B cell (primary cell): Measurements from ENCODE around the gene MON2. TPM values are rescaled to one million over a fixed set of nuclear protein-coding genes. Genes with fewer than 3 reads are reported as not detected.

Source experiments
- ATAC-seq: fragments of 200-7000 bp; cut with Tn5 transposase; one replicate; pipeline ENCODE4 v1.10.0; 2021; ENCODE audit warnings: low read depth, mild to moderate bottlenecking, moderate number of reproducible peaks, moderate library complexity
- CTCF ChIA-PET: fragments of 350-600 bp; sonication (Branson Sonifier 250); formaldehyde crosslinking; loops from one replicate; lab custom pipeline; 2021; ENCODE audit warnings: antibody characterized with exemption, inconsistent platforms; lab: Charles Lee
- POLR2A ChIA-PET: fragments of 350-600 bp; sonication (Branson Sonifier 250); formaldehyde crosslinking; loops from one replicate; lab custom pipeline; 2021; ENCODE audit warnings: antibody characterized with exemption; lab: Charles Lee
- DNase-seq: peaks from one replicate; pipeline ENCODE4 v3.0.0; 2013
- H2AFZ ChIP-seq: 2 replicates; pipeline ENCODE4 v1.6.1; 2012; ENCODE audit warnings: mild to moderate bottlenecking, low read depth, low read length; ENCODE audit not compliant: insufficient read depth, poor library complexity, severe bottlenecking
- H3K27ac ChIP-seq, 2 donors: 1 replicate in 1 of 2; 2 replicates in 1 of 2; pipeline ENCODE4 v1.5.1; 2012 to 2013; ENCODE audit warnings: low read length in 2 of 2, mild to moderate bottlenecking in 2 of 2, moderate library complexity in 1 of 2
- H3K27me3 ChIP-seq, 4 experiments: fragments of 200-600 bp in 1 of 4; sonication (generic) in 1 of 4; replicated peaks in 1 of 4; 1 replicate in 2 of 4; 2 replicates in 2 of 4; pipeline versions ENCODE4 v1.6.1 to v1.7.0; 2013 to 2016; ENCODE audit warnings: low read length in 3 of 4, mild to moderate bottlenecking in 2 of 4, mixed read lengths in 1 of 4, moderate library complexity in 1 of 4; ENCODE audit not compliant: insufficient read depth in 4 of 4, control insufficient read depth in 3 of 4; ENCODE audit errors: control extremely low read depth in 1 of 4
- H3K36me3 ChIP-seq, 2 experiments: replicated peaks in 1 of 2; 1 replicate in 1 of 2; 2 replicates in 1 of 2; pipeline versions ENCODE4 v1.6.1 to v1.7.1; 2013; ENCODE audit warnings: low read length in 1 of 2; ENCODE audit not compliant: insufficient read depth in 2 of 2, control insufficient read depth in 1 of 2; ENCODE audit errors: control extremely low read depth in 1 of 2, extremely low read depth in 1 of 2
- H3K4me1 ChIP-seq, 2 donors: fragments of 200-600 bp in 1 of 2; sonication (generic) in 1 of 2; 1 replicate in 1 of 2; 2 replicates in 1 of 2; pipeline versions ENCODE4 v1.5.1 to v1.6.1; 2013 to 2017; ENCODE audit warnings: low read length in 2 of 2; ENCODE audit not compliant: control insufficient read depth in 2 of 2, insufficient read depth in 2 of 2
- H3K4me2 ChIP-seq: replicated peaks from 2 replicates; pipeline ENCODE3; 2012; ENCODE audit warnings: mild to moderate bottlenecking, low read depth, low read length; ENCODE audit not compliant: poor library complexity, severe bottlenecking
- H3K4me3 ChIP-seq, 5 experiments: fragments of 200-600 bp in 1 of 5; sonication (generic) in 1 of 5; 1 replicate in 3 of 5; 2 replicates in 2 of 5; pipeline versions ENCODE4 v1.5.1 to v1.7.0; 2011 to 2016; ENCODE audit warnings: low read length in 4 of 5, mild to moderate bottlenecking in 4 of 5, low read depth in 2 of 5, control low read depth in 1 of 5, moderate library complexity in 1 of 5; ENCODE audit not compliant: insufficient read depth in 1 of 5; ENCODE audit errors: control extremely low read depth in 1 of 5, extremely low read depth in 1 of 5
- H3K79me2 ChIP-seq: fragments of 200-600 bp; sonication (generic); one replicate; pipeline ENCODE4 v1.6.0; 2016; ENCODE audit warnings: low read length; ENCODE audit not compliant: control insufficient read depth, insufficient read depth
- H3K9ac ChIP-seq: fragments of 200-600 bp; sonication (generic); 2 replicates; pipeline ENCODE4 v1.6.1; 2017; ENCODE audit warnings: mild to moderate bottlenecking, low read length, moderate library complexity
- H3K9me3 ChIP-seq, 3 donors: one replicate each; pipeline versions ENCODE4 v1.6.1 to v1.7.1; 2013; ENCODE audit warnings: low read length in 2 of 3; ENCODE audit not compliant: control insufficient read depth in 2 of 3, insufficient read depth in 1 of 3; ENCODE audit errors: control extremely low read depth in 1 of 3
- H4K20me1 ChIP-seq: 2 replicates; pipeline ENCODE4 v1.6.0; 2012; ENCODE audit warnings: mild to moderate bottlenecking, low read length; ENCODE audit not compliant: insufficient read depth, control insufficient read depth, poor library complexity, severe bottlenecking
- H3K27ac Mint-ChIP-seq: one replicate; pipeline ENCODE4 v1.8.0; 2021; ENCODE audit warnings: mixed read lengths
- H3K27me3 Mint-ChIP-seq: one replicate; pipeline ENCODE4 v1.8.0; 2021; ENCODE audit warnings: mixed read lengths
- H3K4me1 Mint-ChIP-seq: one replicate; pipeline ENCODE4 v1.8.0; 2021; ENCODE audit warnings: mixed read lengths
- H3K4me3 Mint-ChIP-seq: one replicate; pipeline ENCODE4 v1.8.0; 2021; ENCODE audit warnings: mixed read lengths
- H3K9me3 Mint-ChIP-seq: one replicate; pipeline ENCODE4 v1.8.0; 2022; ENCODE audit warnings: mixed read lengths; ENCODE audit not compliant: insufficient read depth
- EZH2 ChIP-seq: IDR thresholded peaks from 2 replicates; pipeline ENCODE4 v1.6.1; 2012; ENCODE audit warnings: borderline replicate concordance, low read depth, mild to moderate bottlenecking, moderate library complexity, low read length; ENCODE audit not compliant: insufficient read depth, poor library complexity, severe bottlenecking
- WGBS: methylation state at CpG from one replicate; pipeline ENCODE4 v1.1.5; 2013; ENCODE audit warnings: missing lambda C conversion rate; ENCODE audit not compliant: insufficient coverage; 5-methylcytosine and 5-hydroxymethylcytosine counted together
- intact Hi-C: fragments of 100-400 bp; cut with micrococcal nuclease; formaldehyde crosslinking; loops from one replicate; pipeline ENCODE4 v1.10.0; 2022
- polyA plus RNA-seq: library from polyadenylated mRNA; depleted of rRNA; stranded (reverse); fragments of >200 nt; gene quantifications from 2 replicates; pipeline ENCODE4 v1.2.3, GENCODE V29; 2012
- total RNA-seq, 2 donors: library from RNA; stranded (reverse); fragments of 120-200 nt in 1 of 2; gene quantifications; 1 replicate in 1 of 2; 2 replicates in 1 of 2; pipeline versions ENCODE4 v1.2.3 to v1.2.4, GENCODE V29; 2013 to 2022
- TF ChIP-seq, protein P1 (sequence below): fragments of 200-600 bp; IDR thresholded peaks from one replicate; pipeline ENCODE4 v1.8.0; 2022; ENCODE audit warnings: antibody characterized with exemption, mild to moderate bottlenecking

The MON2 gene
- total and polyA plus RNA-seq, 2 donors (not counting 1 experiment from before 2014, with no cell fraction given): 18.9 to 104 TPM

DNA sequence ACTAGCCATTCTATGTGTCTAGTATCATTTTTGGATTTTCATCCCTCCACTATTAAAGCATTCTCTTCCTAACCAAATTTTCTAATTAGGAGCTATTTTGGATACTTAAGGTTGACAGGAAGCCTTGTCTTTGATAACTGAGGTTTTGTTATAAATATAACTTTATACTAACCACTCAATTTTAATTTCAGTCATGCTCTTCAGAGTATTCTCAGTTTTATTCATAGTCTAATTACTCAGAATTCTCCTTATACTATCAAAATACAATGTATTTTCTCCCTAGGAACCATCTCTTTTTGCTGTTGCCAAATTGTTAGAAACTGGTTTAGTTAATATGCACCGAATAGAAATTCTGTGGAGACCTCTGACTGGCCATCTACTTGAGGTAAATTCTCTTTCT is 76.2 kb downstream of the MON2 start:
- H3K27me3 Mint-ChIP-seq: no peaks in the 10 kb centered on the region
- DNase-seq (no peak), ATAC-seq (no peak)
- intact Hi-C loops: no loop called here
- H4K20me1 ChIP-seq: no peaks in the 10 kb centered on the region
- peaks cover 6 to 59% of the 10 kb centered on the region in 2 experiments for H3K36me3 ChIP-seq
- no peaks in the 10 kb centered on the region for H3K9me3 ChIP-seq
- no peak overlapping the region for H3K4me2 ChIP-seq
- no peaks in the 10 kb centered on the region for H3K79me2 ChIP-seq
- POLR2A ChIA-PET: no interaction called here
- H3K27ac Mint-ChIP-seq: no peak overlapping the region
- H3K4me1 ChIP-seq: no peaks in the 10 kb centered on the region
- no peak overlapping the region for H3K27ac ChIP-seq
- TF ChIP-seq, protein P1, sequence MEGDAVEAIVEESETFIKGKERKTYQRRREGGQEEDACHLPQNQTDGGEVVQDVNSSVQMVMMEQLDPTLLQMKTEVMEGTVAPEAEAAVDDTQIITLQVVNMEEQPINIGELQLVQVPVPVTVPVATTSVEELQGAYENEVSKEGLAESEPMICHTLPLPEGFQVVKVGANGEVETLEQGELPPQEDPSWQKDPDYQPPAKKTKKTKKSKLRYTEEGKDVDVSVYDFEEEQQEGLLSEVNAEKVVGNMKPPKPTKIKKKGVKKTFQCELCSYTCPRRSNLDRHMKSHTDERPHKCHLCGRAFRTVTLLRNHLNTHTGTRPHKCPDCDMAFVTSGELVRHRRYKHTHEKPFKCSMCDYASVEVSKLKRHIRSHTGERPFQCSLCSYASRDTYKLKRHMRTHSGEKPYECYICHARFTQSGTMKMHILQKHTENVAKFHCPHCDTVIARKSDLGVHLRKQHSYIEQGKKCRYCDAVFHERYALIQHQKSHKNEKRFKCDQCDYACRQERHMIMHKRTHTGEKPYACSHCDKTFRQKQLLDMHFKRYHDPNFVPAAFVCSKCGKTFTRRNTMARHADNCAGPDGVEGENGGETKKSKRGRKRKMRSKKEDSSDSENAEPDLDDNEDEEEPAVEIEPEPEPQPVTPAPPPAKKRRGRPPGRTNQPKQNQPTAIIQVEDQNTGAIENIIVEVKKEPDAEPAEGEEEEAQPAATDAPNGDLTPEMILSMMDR: no peak
- TF ChIP-seq EZH2: no peak
- WGBS: no CpG with 5 or more reads among the region's 1 CpG
- H3K4me3 Mint-ChIP-seq: no peak overlapping the region
- H3K27me3 ChIP-seq: no peaks in the 10 kb centered on the region
- no peak overlapping the region for H3K4me3 ChIP-seq
- CTCF ChIA-PET: interaction anchor here (0.8 kb wide), 1 partner anchor 255 kb away, joined by 3 read pairs; no protein-coding TSS in a partner anchor
- no peaks in the 10 kb centered on the region for H3K4me1 Mint-ChIP-seq
- H3K9ac ChIP-seq: no peak overlapping the region
- no peak overlapping the region for H2AFZ ChIP-seq
- H3K9me3 Mint-ChIP-seq: no peaks in the 10 kb centered on the region

DNA sequence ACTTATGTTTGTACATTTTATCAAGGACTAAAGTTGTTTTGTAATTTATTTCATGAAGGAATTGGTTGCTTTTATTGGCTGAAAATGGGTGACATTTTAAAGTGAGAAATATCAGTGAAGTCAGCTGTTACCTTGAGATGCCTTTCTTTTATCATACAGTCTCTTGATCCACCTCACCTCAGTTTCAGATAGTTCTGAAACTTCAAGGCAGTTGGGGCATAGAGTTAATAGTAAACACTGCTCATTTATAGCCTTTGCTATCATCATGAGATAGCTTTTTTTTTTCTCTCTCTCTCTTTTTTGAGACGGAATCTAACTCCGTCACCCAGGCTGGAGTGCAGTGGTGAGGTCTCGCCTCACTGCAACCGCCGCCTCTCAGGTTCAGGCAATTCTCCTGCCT is 76.7 kb downstream of the MON2 start:
- Mint-ChIP-seq H3K27ac (no peak overlapping the region), H3K27me3 (no peaks in the 10 kb centered on the region), H3K4me3 (no peak overlapping the region), H3K9me3 (no peaks in the 10 kb centered on the region), H3K4me1 (no peaks in the 10 kb centered on the region)
- no peak for TF ChIP-seq EZH2
- TF ChIP-seq, protein P1: no peak
- no peaks in the 10 kb centered on the region for H4K20me1 ChIP-seq
- H3K27me3 ChIP-seq: no peaks in the 10 kb centered on the region
- no peak overlapping the region for H3K4me3 ChIP-seq
- DNase-seq (no peak), ATAC-seq (no peak)
- no peaks in the 10 kb centered on the region for H3K79me2 ChIP-seq
- H3K27ac ChIP-seq: no peak overlapping the region
- no CpG with 5 or more reads among the region's 5 CpGs for WGBS
- no peak overlapping the region for H3K4me2 ChIP-seq
- intact Hi-C loops: no loop called here
- CTCF ChIA-PET: interaction anchor here (0.8 kb wide), 1 partner anchor 255 kb away, joined by 3 read pairs; no protein-coding TSS in a partner anchor
- H3K9me3 ChIP-seq: no peaks in the 10 kb centered on the region
- H3K4me1 ChIP-seq: no peaks in the 10 kb centered on the region
- H3K9ac ChIP-seq: no peak overlapping the region
- POLR2A ChIA-PET: no interaction called here
- H2AFZ ChIP-seq: no peak overlapping the region
- peaks cover 5 to 58% of the 10 kb centered on the region in 2 experiments for H3K36me3 ChIP-seq
